ENCODE data around the gene VDAC2.

GRCh38 chr10:75187961-75188426 is 22.6 kb upstream of the VDAC2 start:
- TF ChIP-seq CTCF (IDR thresholded peaks at IDR 0.05) (peak; percentile 24 to 85 (median 74)), POLR2AphosphoS5 (IDR thresholded peaks at IDR 0.05) (peak; percentile 77), POLR2A (IDR thresholded peaks at IDR 0.05) (no peak)
